ENCODE measurements around the gene NQO2.

GRCh38 chr6:2953098-2953497, 46.6 kb upstream of the NQO2 start:
- TF ChIP-seq, protein P1, sequence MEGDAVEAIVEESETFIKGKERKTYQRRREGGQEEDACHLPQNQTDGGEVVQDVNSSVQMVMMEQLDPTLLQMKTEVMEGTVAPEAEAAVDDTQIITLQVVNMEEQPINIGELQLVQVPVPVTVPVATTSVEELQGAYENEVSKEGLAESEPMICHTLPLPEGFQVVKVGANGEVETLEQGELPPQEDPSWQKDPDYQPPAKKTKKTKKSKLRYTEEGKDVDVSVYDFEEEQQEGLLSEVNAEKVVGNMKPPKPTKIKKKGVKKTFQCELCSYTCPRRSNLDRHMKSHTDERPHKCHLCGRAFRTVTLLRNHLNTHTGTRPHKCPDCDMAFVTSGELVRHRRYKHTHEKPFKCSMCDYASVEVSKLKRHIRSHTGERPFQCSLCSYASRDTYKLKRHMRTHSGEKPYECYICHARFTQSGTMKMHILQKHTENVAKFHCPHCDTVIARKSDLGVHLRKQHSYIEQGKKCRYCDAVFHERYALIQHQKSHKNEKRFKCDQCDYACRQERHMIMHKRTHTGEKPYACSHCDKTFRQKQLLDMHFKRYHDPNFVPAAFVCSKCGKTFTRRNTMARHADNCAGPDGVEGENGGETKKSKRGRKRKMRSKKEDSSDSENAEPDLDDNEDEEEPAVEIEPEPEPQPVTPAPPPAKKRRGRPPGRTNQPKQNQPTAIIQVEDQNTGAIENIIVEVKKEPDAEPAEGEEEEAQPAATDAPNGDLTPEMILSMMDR (IDR thresholded peaks at IDR 0.05; ENCODE audit: insufficient read depth, low read depth, low read length): no peak
- TF ChIP-seq EZH2 (IDR thresholded peaks at IDR 0.05; ENCODE audit: insufficient read depth, low read length): no peak
